ENCODE data around the gene XPO4. TPM values are rescaled to one million over a fixed set of nuclear protein-coding genes. Genes with fewer than 3 reads are reported as not detected.

Gene XPO4
- total and polyA plus RNA-seq, 2 of the 8 experiments (the other 6 are each of a cell fraction or from before 2014, with no cell fraction given), result 11.9 to 33.3 TPM

GRCh38 chr13:20769091-20769490, 133.5 kb downstream of the XPO4 start:
- Histone ChIP-seq H2AK5ac (ENCODE audit: low read depth, low read length) (no peak overlapping the region), H3K27ac (ENCODE audit: low read depth, low read length) (no peak overlapping the region), H3K79me1 (ENCODE audit: low read depth, low read length) (no peaks in the 10 kb centered on the region), H2BK15ac (ENCODE audit: low read length) (no peak overlapping the region), H3K18ac (ENCODE audit: extremely low read depth, low read length) (no peak overlapping the region), H3K4ac (replicated peaks; ENCODE audit: insufficient read length, low read depth, low read length) (no peak overlapping the region), H2BK12ac (ENCODE audit: low read depth, low read length) (no peak overlapping the region), H4K91ac (replicated peaks; ENCODE audit: insufficient read length, low read length) (no peak overlapping the region), H2BK5ac (ENCODE audit: low read depth, low read length) (no peak overlapping the region), H2BK20ac (ENCODE audit: low read length) (no peak overlapping the region), H2AFZ (ENCODE audit: low read length) (no peak overlapping the region), H3K79me2 (ENCODE audit: control insufficient read depth in 1 of 2, insufficient read depth in 2 of 2, low read length in 2 of 2) (0 out of 4 replicates have a peak, but pooled peaks cover 0 to 2% of the 10 kb centered on the region in 2 experiments), H4K20me1 (replicated peaks in 1 of 2; ENCODE audit: control insufficient read depth in 1 of 2, insufficient read depth in 2 of 2, low read length in 2 of 2) (no peaks in the 10 kb centered on the region), H3K23me2 (ENCODE audit: low read depth, low read length) (peaks cover 6% of the 10 kb centered on the region), H3K27me3 (replicated peaks in 1 of 4; ENCODE audit: control insufficient read depth in 3 of 4, extremely low read depth in 1 of 4, insufficient read depth in 3 of 4, low read length in 3 of 4) (no peaks in the 10 kb centered on the region), H3K9ac (replicated peaks in 1 of 4; ENCODE audit: extremely low read depth in 1 of 4, low read depth in 3 of 4, low read length in 3 of 4) (no peak overlapping the region), H4K8ac (ENCODE audit: extremely low read depth, insufficient read depth, low read length) (no peak overlapping the region), H2BK120ac (replicated peaks; ENCODE audit: low read depth, low read length) (no peak overlapping the region), H3K36me3 (ENCODE audit: control insufficient read depth in 2 of 4, insufficient read depth in 4 of 4, low read length in 3 of 4) (no peaks in the 10 kb centered on the region), H3K23ac (ENCODE audit: insufficient read length) (no peak overlapping the region), H4K5ac (ENCODE audit: insufficient read length, low read depth, low read length) (no peak overlapping the region), H3K4me3 (ENCODE audit: extremely low read depth in 1 of 4, insufficient read depth in 2 of 4, low read depth in 3 of 4, low read length in 4 of 4) (no peak overlapping the region), H3K9me3 (ENCODE audit: insufficient read depth in 2 of 2, low read depth in 1 of 2, low read length in 1 of 2) (no peaks in the 10 kb centered on the region), H3K14ac (ENCODE audit: insufficient read length) (no peak overlapping the region), H3K4me2 (ENCODE audit: insufficient read depth in 1 of 2, low read depth in 2 of 2, low read length in 2 of 2) (no peak overlapping the region), H3K56ac (replicated peaks; ENCODE audit: insufficient read length, low read depth, low read length) (no peak overlapping the region), H3K4me1 (replicated peaks in 1 of 4; ENCODE audit: control insufficient read depth in 3 of 4, insufficient read depth in 4 of 4, low read length in 3 of 4) (peaks cover 0 to 6% (median 0%) of the 10 kb centered on the region in 4 experiments; a peak in 3 of 7 replicates)
- WGBS, 2 experiments (ENCODE audit: extremely low coverage in 1 of 2, insufficient coverage in 1 of 2, insufficient read length in 1 of 2, insufficient replicate concordance in 2 of 2, low coverage in 1 of 2, low lambda C conversion rate in 2 of 2, missing lambda C conversion rate in 1 of 2), result 62% methylated on average over 2 of the region's 2 CpGs; no CpG with 5 or more reads in 1 of the 2 experiments
- CTCF ChIA-PET (ENCODE audit: partially characterized antibody), result no interaction called here
- DNase-seq (ENCODE audit: low read depth in 1 of 2, low spot score in 2 of 2) (no peak), FAIRE-seq (no peak)
- TF ChIP-seq ZNF274 (IDR thresholded peaks at IDR 0.05; ENCODE audit: borderline replicate concordance, extremely low read depth, low read length) (no peak), YY1 (IDR thresholded peaks at IDR 0.05; ENCODE audit: low read depth, low read length) (peak; percentile 58; the same call in 1 of the 2 replicates)
- POLR2A ChIA-PET (ENCODE audit: partially characterized antibody), result no interaction called here
